Measurements from ENCODE around the gene PRKCH. TPM values are rescaled to one million over a fixed set of nuclear protein-coding genes. Genes with fewer than 3 reads are reported as not detected.

PRKCH gene
- total and polyA plus RNA-seq, 2 of the 13 experiments (the other 11 are each of a cell fraction or from before 2014, with no cell fraction given): 0.48 to 1.3 TPM

GRCh38 chr14:61369454-61369810, 48.1 kb downstream of the PRKCH start:
- H3K9ac ChIP-seq (ENCODE audit: insufficient read depth, low read depth, low read length): no peak overlapping the region
- no peaks in the 10 kb centered on the region for H3K4me1 ChIP-seq (ENCODE audit: insufficient read depth, low read length)
- H3K27me3 ChIP-seq (ENCODE audit: control insufficient read depth in 1 of 2, insufficient read depth in 2 of 2, low read length in 2 of 2): no peaks in the 10 kb centered on the region; a peak in 1 of 5 replicates
- FAIRE-seq (no peak), DNase-seq (ENCODE audit: low spot score) (no peak), ATAC-seq (no peak)
- TF ChIP-seq IRX3 (CRISPR knock-in tag; IDR thresholded peaks at IDR 0.05; ENCODE audit: borderline replicate concordance, low read depth) (no peak), TFE3 (CRISPR knock-in tag; IDR thresholded peaks at IDR 0.05) (no peak), ZNF484 (CRISPR knock-in tag; IDR thresholded peaks at IDR 0.05; ENCODE audit: borderline replicate concordance, low read depth) (no peak), ZNF567 (CRISPR knock-in tag; IDR thresholded peaks at IDR 0.05; ENCODE audit: borderline replicate concordance) (no peak), ZNF720 (CRISPR knock-in tag; IDR thresholded peaks at IDR 0.05) (no peak), ZNF431 (CRISPR knock-in tag; IDR thresholded peaks at IDR 0.05; ENCODE audit: borderline replicate concordance, low read depth) (no peak), NBN (conservative IDR thresholded peaks at IDR 0.05) (no peak), KDM2A (CRISPR knock-in tag; IDR thresholded peaks at IDR 0.05; ENCODE audit: borderline replicate concordance, low read depth) (no peak), MAFK (conservative IDR thresholded peaks at IDR 0.05 in 1 of 2, IDR thresholded peaks at IDR 0.05 in 1 of 2; ENCODE audit: low read length in 2 of 2) (no peak), TCF7L2 (IDR thresholded peaks at IDR 0.05; ENCODE audit: low read depth, low read length) (no peak)
- no peaks in the 10 kb centered on the region for H3K79me2 ChIP-seq (ENCODE audit: insufficient read depth, low read length)
- no peaks in the 10 kb centered on the region for H4K20me1 ChIP-seq (ENCODE audit: insufficient read depth, low read length)
- POLR2A ChIA-PET: no interaction called here
- 61% methylated on average over 3 of the region's 3 CpGs for WGBS (ENCODE audit: low lambda C conversion rate)
- H3K36me3 ChIP-seq (replicated peaks in 1 of 2; ENCODE audit: control insufficient read depth in 1 of 2, insufficient read depth in 2 of 2, low read length in 2 of 2): no peaks in the 10 kb centered on the region
- H2AFZ ChIP-seq (ENCODE audit: low read length): no peak overlapping the region
- no peak overlapping the region for H3K4me3 ChIP-seq (replicated peaks in 1 of 3; ENCODE audit: insufficient read depth in 1 of 3, low read depth in 2 of 3, low read length in 3 of 3)
- no peak overlapping the region for H3K27ac ChIP-seq (ENCODE audit: extremely low read length, insufficient read depth, low read length)
- CTCF ChIA-PET (ENCODE audit: low intra/inter-chr PET ratio, low total read pairs): no interaction called here
- no peak overlapping the region for H3K4me2 ChIP-seq (ENCODE audit: low read depth, low read length)
- intact Hi-C loops (cut with micrococcal nuclease; ENCODE audit: unreplicated experiment): no loop called here
- peaks cover 7% of the 10 kb centered on the region for H3K9me3 ChIP-seq (ENCODE audit: low read length)
- in situ Hi-C loops (cut with HindIII; ENCODE audit: extremely low pct_ligation_motif_present, low pct_unique_long_range_greater_than_20kb): no loop called here
- no TSS peak for BruUV-seq (replicated peaks)
